GM19372 (cell line): ENCODE data around the gene AGAP3.

Source experiments
- ATAC-seq: cut with Tn5 transposase; IDR thresholded peaks from one replicate; pipeline ENCODE4 v1.9.1; 2021; ENCODE audit warnings: mild to moderate bottlenecking, low read depth, moderate library complexity; ENCODE audit not compliant: unreplicated experiment

The AGAP3 gene

DNA sequence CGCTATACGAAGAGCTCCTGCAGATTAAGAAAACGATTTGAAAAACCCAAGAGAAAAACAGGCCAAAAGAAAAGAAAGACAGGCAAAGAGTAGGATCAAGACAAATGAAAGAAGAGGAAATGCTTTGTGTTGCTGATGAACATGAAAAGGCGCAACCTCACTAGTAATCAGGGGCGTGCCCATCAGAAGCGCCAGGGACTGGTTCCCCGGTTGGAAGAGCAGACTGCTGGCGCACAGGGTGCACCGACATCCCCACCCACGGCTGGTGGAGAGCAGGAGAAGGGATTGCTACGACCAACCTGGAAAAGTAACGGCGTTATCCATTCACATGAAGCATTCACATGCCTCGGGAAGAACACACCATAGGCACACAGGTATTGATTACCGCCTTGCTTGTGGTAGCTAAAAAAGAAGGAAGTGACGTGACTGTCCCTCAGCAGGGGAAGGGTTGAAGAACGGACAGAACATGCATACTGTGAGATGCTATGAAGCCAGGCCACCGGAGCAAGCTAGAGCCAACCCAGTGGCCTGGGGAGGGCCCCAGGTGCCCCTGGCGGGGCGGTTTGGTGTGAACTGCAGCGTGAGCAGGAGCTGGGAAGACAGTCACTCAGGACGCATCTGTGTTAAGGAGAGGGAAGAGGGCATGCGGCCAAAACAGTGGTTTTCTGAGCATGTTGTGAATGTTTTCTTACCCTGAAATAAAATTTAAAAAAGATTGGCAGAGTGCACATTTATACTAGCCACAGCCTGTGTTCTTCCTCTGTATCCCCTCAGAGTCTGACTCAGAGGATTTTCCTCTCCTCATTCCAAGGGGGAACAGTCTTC is 18.3 kb downstream of the AGAP3 start:
- ATAC-seq, result no peak

DNA sequence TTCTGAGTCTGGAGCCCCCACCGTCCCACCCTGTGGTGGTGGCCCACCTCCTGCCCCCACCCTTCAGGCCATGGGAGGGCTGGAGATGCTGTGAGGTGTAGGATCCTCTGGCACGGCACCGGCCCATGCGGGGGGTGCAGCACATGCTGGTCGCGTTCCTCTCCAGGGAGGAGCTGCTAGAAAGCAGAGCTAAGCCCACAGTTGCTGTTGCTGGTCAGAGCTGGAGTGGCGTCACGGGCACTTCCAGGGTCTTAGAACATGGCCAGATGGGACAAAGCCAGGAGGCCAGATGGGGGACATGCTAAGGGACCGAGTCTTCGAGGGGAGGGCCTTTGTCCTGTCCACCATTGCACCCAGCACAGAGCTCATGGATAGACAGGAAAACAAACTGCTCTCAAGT is 21.6 kb downstream of the AGAP3 start:
- ATAC-seq, result no peak

DNA sequence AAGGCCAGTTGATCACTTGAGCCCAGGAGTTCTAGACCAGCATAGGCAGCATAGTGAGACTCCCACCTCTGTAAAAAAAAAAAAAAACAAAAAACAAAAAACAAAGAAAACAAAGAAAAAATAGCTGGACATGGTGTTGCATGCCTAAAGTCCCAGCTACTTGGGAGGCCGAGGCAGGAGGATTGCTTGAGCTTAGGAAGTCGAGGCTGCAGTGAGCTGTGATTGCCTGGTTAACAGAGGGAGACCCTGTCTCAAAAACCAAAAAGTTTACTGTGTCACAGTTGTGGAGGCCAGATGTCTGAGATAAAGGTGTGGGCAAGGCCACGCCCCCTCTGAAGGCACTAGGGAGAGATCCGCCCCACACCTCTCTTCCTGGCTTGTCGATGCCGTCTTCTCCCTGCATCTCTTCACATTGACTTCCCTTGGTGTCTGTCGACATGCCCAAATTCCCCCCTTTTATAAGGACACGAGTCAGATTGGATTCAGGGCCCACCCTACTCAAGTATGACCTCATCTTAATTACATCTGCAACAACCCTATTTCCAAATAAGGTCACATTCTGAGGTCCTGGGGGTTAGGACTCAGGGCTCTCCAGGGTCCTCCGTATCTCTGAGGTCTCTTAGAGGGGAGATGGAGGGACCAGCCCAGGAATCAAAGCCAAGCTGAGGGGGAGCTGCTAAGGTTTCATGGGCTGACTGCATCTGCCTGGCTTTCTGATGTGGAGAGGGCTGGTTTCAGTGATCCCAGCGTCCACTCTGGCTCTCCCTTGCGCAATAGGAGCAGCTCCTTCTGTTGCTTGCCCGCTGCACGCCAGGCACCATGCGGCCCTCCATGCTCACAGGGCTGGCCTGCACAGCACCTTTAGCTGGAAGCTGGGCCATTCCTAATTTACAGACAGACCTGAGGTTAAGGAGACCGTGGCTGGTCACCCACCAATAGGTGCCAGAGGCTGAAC is 23.1 kb downstream of the AGAP3 start:
- ATAC-seq, result no peak

DNA sequence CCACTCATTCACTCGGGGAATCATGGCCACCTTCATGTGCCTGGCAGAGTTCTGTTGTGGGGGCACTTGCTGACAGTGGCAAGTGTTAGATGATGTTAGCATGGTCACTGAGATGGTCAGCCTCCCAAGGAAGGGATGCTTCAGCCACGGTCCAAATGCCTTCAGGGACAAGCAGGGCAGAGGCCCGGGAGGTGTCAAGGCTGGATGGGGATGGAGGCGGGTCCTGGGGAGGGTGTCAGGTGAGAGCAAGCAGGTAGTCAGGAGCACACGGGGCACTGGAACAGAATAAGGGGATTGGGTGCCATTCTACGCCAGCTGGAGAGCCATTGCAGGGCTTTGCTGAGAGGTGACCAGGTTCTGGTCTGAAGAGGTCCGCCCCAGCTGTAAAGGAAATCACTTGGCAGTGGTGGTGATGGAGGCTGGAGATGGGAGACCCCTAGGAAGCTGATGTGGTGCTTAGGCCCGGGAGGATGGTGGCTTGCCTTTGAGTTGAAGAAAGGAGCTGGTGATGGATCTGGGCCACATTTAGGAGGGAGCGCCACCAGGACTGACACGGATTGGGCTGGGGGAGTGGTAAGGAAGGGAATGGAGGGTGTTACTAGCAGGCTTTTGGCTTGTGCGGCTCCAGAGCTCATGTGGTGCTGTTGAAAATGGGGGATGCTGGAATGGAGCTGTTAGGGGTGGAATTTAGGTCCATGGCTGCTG is 24.1 kb downstream of the AGAP3 start:
- ATAC-seq, result no peak

DNA sequence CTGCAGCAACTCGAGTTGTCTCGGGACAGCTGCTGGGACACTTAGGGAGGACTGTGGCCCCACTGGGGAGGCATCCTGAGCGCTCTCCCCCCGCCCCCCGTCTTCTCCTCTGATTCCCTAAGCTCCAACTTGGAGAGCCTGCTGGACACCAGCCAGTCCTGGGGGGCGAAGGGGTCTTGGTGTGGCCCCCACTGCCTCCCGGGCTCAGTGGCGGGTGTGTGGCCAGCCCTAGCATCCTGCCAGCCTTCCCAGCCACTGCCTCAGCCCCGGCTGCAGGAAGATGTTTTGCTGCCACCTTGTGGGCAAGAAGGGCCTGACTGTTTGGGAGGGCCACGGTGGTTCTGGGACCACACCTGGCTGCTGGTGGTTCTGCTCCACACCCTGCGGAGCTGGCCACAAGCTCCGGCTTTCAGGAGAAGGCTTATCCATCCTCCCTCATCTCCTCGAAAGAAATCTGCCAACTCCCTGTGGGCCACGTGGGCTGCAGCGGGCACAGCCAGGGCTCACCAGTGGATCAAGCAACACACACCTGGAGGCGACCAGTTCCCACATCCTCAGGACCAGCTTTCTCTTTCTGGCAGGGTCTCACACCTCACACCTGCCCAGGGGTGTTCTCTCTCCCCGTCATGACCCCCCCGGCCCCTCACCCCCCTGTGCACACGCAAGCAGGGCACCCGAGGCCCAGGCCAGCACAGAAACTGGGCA is 24.8 kb downstream of the AGAP3 start:
- ATAC-seq, result peak; percentile 75

DNA sequence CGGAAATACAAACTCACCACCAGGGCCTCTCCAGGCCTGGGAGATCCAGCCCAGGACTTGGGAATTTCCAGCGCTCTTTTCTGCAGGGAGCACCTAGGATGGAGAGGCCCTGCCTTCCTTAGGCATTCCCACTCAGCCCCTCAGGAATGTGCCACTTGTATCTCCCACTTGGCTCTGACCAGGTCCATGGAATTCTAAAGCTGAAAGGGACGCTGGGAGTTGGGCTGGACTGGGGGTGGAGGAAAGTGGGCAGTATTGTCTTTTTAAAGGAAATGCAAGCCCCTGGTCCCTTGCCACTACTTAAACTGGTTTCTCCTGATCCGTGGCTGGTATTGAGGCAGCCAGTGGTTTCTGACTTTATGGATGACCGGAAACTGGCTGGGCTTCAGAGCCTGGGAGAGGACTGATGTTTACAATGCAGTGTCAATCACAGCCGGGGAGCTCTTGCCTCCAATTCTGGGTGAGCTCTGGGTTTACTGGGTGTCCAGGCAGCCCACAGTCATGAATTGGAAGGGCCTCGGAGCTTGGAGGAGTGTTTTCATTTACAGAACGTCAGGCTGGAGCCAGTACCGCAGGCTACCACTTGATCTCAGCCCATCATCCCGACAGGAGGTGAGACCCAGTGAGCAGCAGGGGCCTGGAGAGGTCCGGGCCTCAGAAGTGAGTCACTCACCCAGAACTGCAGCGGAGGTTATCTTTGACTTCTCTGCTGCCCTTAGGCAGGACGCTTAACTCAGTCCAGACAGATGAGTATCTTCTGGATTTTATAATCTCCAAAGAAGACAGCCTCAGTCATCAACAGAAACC is 27.3 kb downstream of the AGAP3 start:
- no peak for ATAC-seq

DNA sequence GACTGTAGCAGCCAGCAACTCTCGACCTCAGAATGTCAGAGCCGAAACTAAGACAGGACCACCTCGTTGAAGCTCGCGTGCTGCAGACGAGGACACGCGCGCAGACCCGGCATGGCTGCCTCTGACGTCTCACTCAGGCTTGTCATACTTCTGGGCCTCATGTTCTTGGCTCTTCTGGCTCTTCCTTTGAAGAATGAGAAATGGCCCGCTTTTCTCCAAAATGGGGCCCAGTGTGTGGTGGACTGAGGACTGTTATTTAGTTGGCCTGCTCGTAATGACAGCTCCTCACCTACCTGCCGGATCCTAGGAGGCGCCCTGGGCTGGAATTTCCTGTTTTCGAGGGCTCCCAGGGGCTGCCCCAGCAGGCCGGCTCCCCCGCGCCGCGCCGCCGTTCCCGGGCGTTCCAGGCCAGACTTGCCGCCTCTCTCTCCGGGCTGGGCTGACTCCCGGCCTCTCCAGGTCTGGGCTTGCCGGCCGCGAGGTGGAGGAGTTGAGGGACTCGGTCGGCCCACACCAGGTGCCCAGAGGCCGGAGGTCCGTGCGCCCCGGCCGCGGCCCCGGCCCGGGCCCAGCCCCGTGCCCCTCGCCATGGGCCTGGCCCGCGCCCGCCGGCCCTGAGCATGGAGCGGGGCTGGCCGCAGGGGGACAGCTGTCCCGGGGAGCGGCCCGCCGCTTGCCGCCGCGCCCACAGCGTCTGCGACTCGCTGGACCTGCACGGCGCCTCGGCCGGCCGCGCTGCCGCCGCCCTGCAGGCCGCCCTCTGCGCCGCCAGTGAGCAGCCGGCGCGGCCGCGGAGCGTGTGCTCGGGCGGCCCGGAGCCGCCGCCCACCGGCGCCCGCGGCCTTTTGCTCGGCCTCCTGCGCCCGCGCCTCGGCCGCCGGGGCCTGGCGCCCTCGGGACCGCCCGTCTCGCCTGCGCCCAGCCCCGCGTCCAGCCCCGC is 28.1 kb downstream of the AGAP3 start:
- ATAC-seq, result no peak

DNA sequence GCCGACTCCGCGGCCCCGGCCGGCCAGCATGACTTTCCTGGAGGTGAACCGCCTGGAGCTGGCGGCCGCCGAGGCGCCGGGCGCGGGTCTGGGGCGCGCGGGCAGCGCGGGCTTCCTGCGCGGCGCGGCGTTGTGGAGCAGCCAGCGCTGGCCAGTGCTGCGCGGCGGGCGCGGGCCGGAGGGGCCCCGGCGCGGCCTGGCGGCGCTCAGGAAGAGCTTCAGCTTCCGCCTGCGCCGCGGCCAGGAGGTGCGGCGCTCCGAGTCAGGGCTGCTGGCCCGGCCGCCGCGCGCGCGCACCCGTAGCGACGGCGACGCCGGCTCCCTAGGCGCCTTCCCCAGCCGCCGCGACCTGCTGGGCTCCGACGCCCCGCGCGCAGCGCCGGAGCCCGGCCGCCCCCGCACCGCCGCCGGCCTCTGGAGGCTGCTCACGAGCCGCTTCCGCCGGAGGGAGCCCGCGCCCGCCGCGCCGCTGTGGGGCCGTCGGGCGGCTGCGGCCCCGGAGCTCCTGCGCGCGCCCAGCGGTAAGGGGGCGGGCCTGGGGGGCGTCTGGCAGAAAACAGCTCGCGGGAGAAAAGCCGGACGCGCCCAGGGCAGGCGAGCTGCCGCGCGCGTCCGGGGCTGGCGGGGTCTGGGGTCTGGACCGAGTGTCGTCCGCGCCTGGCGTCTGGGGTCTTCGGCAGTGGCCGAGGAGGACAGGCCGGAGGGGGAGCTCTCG is 29.0 kb downstream of the AGAP3 start:
- ATAC-seq, result no peak

DNA sequence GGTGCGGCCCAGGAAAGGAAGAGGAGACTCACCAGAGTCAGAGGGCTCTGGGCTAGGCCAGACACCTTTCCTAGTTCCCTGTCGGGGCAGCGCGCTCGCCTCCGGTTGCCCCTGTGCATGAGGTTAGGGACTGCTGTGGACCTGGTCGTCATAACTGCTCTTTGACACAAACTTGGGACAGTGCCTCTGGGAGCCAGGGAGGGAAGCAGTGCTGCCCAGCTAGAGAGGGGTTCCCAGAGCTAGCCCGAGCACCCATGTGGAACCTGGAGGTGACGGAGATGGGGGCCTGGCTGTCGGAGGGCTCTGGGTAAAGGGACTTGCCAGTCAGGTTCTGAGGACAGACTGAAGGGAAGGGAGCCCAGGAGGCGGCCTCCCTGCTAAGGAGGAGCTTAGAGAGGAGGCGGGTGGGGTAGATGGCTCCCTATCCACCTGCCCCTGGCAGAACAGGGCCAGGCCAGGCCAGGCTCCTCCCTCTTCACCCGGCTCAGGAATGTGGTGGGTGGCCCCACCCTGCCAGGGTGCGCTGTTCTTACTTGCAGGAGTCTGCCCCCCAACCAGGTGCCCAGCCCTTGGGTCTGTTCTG is 29.7 kb downstream of the AGAP3 start:
- no peak for ATAC-seq

DNA sequence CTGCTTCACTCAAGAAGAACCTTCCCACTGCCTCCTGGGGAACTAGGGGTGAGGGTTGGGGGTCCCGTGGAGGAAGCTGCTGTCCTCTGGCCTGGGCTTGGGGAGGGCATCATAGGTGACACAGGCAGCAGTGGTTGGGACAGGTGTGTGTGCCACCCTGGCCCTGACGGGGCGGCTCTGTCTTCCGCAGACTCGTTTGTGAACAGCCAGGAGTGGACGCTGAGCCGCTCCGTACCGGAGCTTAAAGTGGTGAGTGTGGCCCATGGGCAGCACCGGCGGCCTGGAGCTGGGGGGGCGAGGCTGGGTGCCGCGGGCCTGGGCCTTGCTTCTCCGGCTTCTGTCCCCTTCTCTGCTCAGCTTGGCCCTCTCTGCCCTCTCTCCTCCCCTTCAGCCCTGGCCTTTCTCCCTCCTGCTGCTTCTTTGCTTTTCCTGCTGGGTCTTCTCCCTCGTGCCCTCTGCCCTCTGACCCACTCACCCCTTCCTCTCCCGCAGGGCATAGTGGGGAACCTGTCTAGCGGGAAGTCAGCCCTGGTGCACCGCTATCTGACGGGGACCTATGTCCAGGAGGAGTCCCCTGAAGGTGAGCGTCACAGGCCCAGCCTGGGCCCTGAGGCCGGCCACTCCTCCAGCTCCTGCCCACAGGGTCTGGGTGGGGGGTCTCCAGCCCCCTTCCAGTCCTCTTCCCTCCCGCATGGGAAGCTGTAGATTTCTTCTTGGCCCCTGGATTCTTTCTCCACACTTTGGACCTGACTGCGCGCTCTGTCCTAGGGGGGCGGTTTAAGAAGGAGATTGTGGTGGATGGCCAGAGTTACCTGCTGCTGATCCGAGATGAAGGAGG is 30.5 kb downstream of the AGAP3 start:
- ATAC-seq, result no peak

DNA sequence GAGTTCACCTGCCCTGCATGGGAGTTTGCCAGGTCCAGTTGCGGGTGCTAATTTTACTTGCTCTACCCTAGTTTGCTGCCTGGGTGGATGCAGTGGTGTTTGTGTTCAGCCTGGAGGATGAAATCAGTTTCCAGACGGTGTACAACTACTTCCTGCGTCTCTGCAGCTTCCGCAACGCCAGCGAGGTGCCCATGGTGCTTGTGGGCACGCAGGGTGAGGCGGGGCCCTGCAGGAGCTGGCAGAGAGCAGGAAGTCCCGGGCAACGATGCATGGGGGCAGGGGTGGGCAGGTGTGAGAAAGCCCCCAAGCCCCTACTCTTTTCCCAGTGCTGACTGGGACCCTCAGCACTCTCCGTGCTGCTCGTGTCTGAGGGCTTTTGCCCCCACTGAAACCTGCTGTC is 31.3 kb downstream of the AGAP3 start:
- no peak for ATAC-seq

DNA sequence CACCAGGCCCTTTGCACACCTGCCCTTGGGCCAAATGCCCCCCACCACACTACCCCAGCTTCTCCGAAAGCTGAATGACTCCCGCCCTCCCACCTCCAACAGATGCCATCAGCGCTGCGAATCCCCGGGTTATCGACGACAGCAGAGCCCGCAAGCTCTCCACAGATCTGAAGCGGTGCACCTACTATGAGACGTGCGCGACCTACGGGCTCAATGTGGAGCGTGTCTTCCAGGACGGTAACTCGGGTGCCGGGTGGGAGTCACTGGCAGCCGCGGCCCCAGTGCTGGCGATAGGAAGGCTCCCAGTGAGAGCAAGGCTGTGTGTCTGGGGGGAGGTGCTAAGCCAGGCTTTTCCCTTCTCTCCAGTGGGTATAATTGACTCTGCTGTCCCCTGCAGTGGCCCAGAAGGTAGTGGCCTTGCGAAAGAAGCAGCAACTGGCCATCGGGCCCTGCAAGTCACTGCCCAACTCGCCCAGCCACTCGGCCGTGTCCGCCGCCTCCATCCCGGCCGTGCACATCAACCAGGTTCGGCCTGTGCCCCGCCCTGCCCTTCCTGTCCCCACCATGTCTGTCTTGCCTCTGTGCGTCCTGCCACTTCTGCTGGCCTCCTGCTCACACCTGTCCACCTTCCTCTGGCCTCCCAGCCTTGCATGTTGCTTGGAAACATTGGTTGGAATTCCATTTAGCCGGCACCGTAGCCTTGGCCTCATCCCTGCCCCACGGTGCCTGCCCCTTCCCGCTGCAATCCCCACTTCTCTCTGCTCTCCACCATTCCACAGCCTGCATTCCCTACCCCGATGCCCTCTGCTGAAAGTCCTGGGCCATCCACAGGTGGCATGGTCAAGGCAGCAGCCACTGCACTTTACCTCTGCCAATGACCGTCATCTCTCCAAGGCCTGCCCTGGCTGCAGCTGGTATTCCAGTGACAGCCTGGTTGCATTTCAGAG is 32.1 kb downstream of the AGAP3 start:
- ATAC-seq, result no peak

DNA sequence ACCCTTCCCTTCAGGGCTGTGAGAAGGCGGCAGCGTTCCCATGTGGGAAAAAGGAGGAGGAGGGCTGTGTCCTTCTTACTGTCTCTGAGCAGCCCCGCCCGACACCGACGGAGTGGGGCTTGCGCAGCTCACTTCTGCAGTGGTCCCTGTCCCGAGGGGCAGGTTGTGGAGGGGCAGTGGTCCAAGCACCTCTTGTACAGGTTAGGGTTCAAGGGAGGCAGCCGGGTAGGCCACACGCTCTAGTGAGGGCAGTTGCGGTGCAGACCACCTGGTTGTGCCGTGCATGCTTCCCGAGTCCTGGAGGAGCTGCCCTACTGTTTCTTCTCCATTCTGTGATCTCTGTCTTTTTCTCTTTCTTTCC is 32.8 kb downstream of the AGAP3 start:
- ATAC-seq, result no peak

DNA sequence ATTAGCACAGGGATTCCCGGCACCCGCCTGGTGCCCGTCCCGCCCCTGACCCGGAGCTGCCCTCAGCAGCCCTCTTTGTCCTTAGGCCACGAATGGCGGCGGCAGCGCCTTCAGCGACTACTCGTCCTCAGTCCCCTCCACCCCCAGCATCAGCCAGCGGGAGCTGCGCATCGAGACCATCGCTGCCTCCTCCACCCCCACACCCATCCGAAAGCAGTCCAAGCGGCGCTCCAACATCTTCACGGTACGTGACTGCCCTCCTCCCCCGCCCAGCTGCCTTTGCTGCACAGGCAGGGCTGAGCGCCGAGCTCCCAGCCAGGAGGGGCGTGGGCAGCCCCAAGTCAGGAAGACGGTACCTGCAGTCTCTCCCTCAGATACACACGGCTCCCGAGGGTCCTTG is 33.6 kb downstream of the AGAP3 start:
- ATAC-seq, result no peak

DNA sequence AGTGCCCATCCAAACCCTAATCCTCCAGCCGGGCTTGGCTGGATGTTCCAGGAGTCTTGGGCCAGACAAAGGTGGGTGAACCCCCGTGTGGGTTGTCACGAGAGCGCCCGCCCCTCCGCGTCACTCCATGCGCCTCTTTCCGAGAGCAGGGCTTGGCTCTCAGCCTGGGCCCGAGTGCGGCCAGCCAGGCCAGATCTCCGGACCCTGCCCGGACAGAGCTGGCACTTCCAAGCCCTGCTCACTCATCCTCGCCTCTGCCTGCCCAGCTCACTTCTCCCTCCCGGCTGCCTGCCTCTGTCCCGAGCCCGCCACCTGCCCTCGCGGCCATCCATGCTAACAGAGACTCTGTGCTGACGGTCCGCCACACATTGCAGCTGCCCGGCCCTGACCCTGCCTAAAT is 34.6 kb downstream of the AGAP3 start:
- ATAC-seq, result no peak
